GM10847 (cell line): ENCODE results near the gene PPP6R1.

Experiments
- POLR2A ChIP-seq: IDR thresholded peaks from 2 replicates; pipeline ENCODE4 v1.6.1; 2011; ENCODE audit not compliant: insufficient read length; ENCODE audit errors: extremely low read depth

PPP6R1 gene

GRCh38 chr19:55199620-55200204, 59.1 kb downstream of the PPP6R1 start:
- TF ChIP-seq POLR2A, result no peak

GRCh38 chr19:55198651-55199050, 60.2 kb downstream of the PPP6R1 start:
- TF ChIP-seq POLR2A, result no peak

GRCh38 chr19:55197528-55197927, 61.3 kb downstream of the PPP6R1 start:
- TF ChIP-seq POLR2A, result no peak

GRCh38 chr19:55196803-55197202, 62.0 kb downstream of the PPP6R1 start:
- TF ChIP-seq POLR2A, result no peak

GRCh38 chr19:55193481-55193880, 65.3 kb downstream of the PPP6R1 start:
- no peak for TF ChIP-seq POLR2A

GRCh38 chr19:55189403-55189835, 69.4 kb downstream of the PPP6R1 start:
- TF ChIP-seq POLR2A, result no peak

- TF ChIP-seq POLR2A, result no peak
Measured at GRCh38 chr19:55188625-55189024, 70.2 kb downstream of the PPP6R1 start.

GRCh38 chr19:55186080-55186479, 72.7 kb downstream of the PPP6R1 start:
- TF ChIP-seq POLR2A, result no peak

- no peak for TF ChIP-seq POLR2A
Measured at GRCh38 chr19:55181740-55182139, 77.1 kb downstream of the PPP6R1 start.
